Naive B cell (primary cell): ENCODE measurements around the gene PPP2R5E. TPM values are rescaled to one million over a fixed set of nuclear protein-coding genes. Genes with fewer than 3 reads are reported as not detected.

Experiments used
- ATAC-seq, 2 donors: fragments of 150-1000 bp; cut with Tn5 transposase; 2 replicates each; pipeline ENCODE4 v1.10.0; 2021; ENCODE audit warnings: low read depth in 2 of 2, mild to moderate bottlenecking in 2 of 2, moderate library complexity in 2 of 2
- DNase-seq: peaks from one replicate; pipeline ENCODE4 v3.0.0; 2022
- H3K27ac Mint-ChIP-seq, 6 donors: one replicate each; pipeline ENCODE4 v1.8.0; 2020 to 2022; ENCODE audit warnings: mild to moderate bottlenecking in 6 of 6, mixed read lengths in 6 of 6, moderate library complexity in 5 of 6, inconsistent platforms in 2 of 6
- H3K27me3 Mint-ChIP-seq, 3 donors: one replicate each; pipeline ENCODE4 v1.8.0; 2021 to 2022; ENCODE audit warnings: mixed read lengths in 3 of 3, mild to moderate bottlenecking in 1 of 3
- H3K36me3 Mint-ChIP-seq, 2 donors: one replicate each; pipeline ENCODE4 v1.8.0; 2020 to 2022; ENCODE audit warnings: mixed read lengths in 2 of 2, inconsistent platforms in 1 of 2, mild to moderate bottlenecking in 1 of 2
- H3K4me1 Mint-ChIP-seq, 3 donors: one replicate each; pipeline ENCODE4 v1.8.0; 2020 to 2022; ENCODE audit warnings: mixed read lengths in 3 of 3, inconsistent platforms in 1 of 3, mild to moderate bottlenecking in 1 of 3, moderate library complexity in 1 of 3
- H3K4me3 Mint-ChIP-seq, 8 donors: one replicate each; pipeline ENCODE4 v1.8.0; 2020 to 2022; ENCODE audit warnings: mild to moderate bottlenecking in 8 of 8, mixed read lengths in 8 of 8, moderate library complexity in 8 of 8, inconsistent platforms in 2 of 8
- H3K9me3 Mint-ChIP-seq, 7 donors: one replicate each; pipeline ENCODE4 v1.8.0; 2020 to 2022; ENCODE audit warnings: mixed read lengths in 7 of 7, mild to moderate bottlenecking in 5 of 7, inconsistent platforms in 2 of 7, moderate library complexity in 1 of 7
- polyA plus RNA-seq, 6 donors: library from polyadenylated mRNA; unstranded; fragments of 300-500 nt; fragmentation: Illumina TruSeq; gene quantifications; one replicate each; pipeline ENCODE4 v1.2.3, GENCODE V29; 2021; ENCODE audit warnings: low read depth in 6 of 6

PPP2R5E gene
- polyA plus RNA-seq, 6 donors from 2014 or later, result 32.8 to 52.1 (median 38.3) TPM

DNA sequence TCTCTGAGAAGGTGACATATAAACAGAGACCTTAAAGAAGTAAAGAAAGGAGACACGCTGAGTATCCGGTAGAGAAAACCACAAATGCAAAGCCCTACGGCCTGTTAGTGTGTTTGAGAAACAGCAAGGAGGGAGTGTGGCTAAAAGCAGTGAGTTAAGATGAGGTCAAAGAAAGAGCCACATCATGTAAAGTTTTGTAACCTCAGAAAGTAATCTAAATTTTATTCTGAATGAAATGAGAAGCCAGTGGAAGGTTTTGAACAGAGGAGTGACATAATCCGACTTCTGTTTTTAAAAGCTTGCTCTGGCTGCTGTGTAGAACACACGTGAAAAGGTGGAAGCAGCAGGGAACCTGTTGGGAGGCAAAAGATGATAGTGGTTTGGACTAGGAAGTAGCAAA is 32.6 kb downstream of the PPP2R5E start:
- no peaks in the 10 kb centered on the region for H3K27me3 Mint-ChIP-seq
- peak overlapping the region in 2 of 8 donors; percentile 6 to 44 for H3K4me3 Mint-ChIP-seq
- peaks cover 50 to 56% (median 56%) of the 10 kb centered on the region in 3 donors for H3K4me1 Mint-ChIP-seq
- peaks cover 0 to 4% (median 0%) of the 10 kb centered on the region in 7 donors for H3K9me3 Mint-ChIP-seq
- peak overlapping the region in 5 of 6 donors; percentile 49 to 86 (median 67) for H3K27ac Mint-ChIP-seq
- ATAC-seq, result no peak
- no peak for DNase-seq
- H3K36me3 Mint-ChIP-seq, result peaks cover 4 to 8% of the 10 kb centered on the region in 2 donors

DNA sequence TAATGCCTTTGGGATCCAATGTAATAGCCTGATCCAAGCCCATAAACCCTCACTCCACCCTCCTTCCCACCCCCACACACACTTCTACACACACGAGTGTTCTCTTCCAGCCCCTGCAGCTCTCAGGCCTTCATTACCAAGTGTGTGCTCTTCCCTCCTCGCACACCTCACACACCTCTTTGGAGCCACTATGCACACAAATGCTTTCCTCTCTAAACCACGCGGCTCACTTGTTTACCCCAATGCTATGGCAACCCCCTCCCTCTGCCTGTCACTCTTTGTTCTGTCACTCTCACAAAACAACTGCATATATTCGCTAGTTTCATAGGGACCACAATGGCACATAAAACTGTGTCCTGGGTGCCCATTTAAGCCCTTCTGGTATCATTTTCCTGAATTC is 35.1 kb downstream of the PPP2R5E start:
- Mint-ChIP-seq H3K36me3 (peaks cover 4 to 8% of the 10 kb centered on the region in 2 donors), H3K9me3 (peaks cover 0 to 4% (median 0%) of the 10 kb centered on the region in 7 donors), H3K27me3 (no peaks in the 10 kb centered on the region), H3K4me3 (no peak overlapping the region), H3K27ac (peak overlapping the region in 3 of 6 donors; percentile 48 to 78 (median 50)), H3K4me1 (peaks cover 36 to 53% (median 40%) of the 10 kb centered on the region in 3 donors)
- ATAC-seq (no peak), DNase-seq (no peak)

DNA sequence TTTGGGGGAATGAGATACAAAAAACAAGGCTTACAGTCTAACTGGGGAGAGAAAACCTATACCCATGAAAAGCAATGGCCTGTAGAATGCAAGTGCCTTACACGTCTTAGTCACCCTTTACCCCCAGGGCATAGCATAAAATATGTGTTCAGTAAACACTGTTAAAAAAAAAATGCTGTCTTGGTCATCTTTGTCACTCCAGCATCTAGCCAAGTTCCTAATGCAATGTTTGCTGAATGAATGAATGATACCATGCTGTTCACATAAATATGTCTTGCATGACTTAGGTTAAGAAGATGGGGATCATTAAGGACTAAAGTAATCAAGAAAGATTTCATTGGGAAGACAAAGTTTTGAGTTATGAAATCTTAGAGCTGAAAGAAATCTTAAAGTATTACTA is 38.5 kb downstream of the PPP2R5E start:
- ATAC-seq (no peak), DNase-seq (no peak)
- Mint-ChIP-seq H3K4me3 (no peak overlapping the region), H3K36me3 (peaks cover 0 to 8% of the 10 kb centered on the region in 2 donors), H3K27me3 (no peaks in the 10 kb centered on the region), H3K9me3 (peaks cover 0 to 4% (median 0%) of the 10 kb centered on the region in 7 donors), H3K27ac (no peak overlapping the region), H3K4me1 (peaks cover 21 to 38% (median 22%) of the 10 kb centered on the region in 3 donors)

DNA sequence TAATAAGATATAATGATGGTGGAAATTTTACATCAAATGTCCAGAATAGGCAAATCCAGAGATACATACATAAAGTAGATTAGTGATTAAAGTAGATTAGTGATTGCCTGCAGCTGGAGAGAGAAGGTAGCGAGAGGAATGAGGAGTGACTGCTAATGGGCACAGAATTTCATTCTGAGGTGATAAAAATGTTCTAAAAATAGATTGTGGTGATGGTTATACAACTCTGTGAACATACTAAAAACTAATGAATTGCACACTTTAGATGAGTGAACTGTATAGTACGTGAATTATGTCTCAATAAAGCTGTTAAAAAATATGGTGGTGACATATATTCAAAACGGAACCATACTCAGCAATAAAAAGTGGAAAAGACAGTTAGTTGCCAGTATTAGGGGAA is 41.7 kb downstream of the PPP2R5E start:
- Mint-ChIP-seq H3K9me3 (no peaks in the 10 kb centered on the region), H3K4me1 (peaks cover 20 to 41% (median 31%) of the 10 kb centered on the region in 3 donors), H3K27me3 (no peaks in the 10 kb centered on the region), H3K27ac (peak overlapping the region in 3 of 6 donors; percentile 46 to 76 (median 61)), H3K4me3 (no peak overlapping the region), H3K36me3 (no peaks in the 10 kb centered on the region)
- ATAC-seq (no peak), DNase-seq (no peak)

DNA sequence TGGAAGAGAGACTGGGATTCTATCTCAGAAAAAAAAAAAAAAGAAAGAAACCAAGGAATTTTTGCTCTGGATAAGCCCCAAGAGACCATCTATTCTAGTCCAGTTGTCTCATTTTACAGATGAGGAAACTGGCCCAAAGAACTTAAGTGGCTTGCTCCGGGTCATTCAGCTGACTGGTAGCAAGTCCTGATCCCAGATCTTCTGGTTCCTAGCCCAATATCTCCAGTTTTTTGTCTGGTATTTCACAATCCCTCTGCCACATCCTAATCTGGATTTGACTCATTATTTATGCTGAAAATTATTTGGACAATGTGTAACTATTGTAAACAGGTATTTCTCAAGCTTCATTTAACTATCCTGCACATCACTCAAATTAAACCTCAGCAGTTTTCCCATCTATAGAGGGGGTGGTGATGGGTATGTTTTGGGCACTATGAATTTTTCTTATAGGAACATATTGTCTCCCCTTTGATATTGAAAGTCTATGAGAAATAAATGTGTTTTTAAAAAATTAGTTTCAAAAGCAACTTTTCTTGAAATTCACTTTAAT is 43.4 kb downstream of the PPP2R5E start:
- H3K4me1 Mint-ChIP-seq, result peaks cover 13 to 33% (median 31%) of the 10 kb centered on the region in 3 donors
- no peaks in the 10 kb centered on the region for H3K9me3 Mint-ChIP-seq
- no peaks in the 10 kb centered on the region for H3K27me3 Mint-ChIP-seq
- DNase-seq, result no peak
- ATAC-seq, result no peak
- H3K27ac Mint-ChIP-seq, result peak overlapping the region in 2 of 6 donors; percentile 14 to 43
- H3K4me3 Mint-ChIP-seq, result no peak overlapping the region
- H3K36me3 Mint-ChIP-seq, result no peaks in the 10 kb centered on the region

DNA sequence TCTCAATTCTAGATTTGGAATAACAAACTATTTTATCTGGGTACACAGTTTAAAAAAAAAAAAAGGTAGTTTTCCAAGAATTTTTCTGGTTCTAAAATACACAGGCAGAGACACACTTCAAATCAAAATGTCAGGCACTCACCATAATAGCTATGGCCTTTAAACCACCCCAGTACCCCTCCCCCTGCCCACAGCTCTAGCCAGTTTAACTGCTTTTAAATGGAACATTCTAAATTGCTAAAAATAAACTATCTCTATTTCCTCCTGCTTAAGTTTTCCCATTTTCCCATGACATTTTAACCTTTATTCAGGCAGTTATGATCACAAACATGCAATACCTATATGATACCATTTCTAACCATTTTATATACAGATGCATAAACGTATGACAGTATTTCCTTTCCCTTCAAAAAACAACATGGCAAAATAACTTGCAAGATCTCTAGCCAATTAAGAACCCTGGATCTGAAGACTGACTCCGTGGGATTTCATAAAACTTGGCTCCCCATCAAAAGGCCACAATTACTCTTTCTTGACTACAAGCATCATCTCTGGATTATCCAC is 46.3 kb downstream of the PPP2R5E start:
- ATAC-seq, result no peak
- Mint-ChIP-seq H3K4me3 (no peak overlapping the region), H3K27me3 (no peaks in the 10 kb centered on the region), H3K27ac (peak overlapping the region in 2 of 6 donors; percentile 44 to 90), H3K4me1 (peaks cover 17 to 33% (median 31%) of the 10 kb centered on the region in 3 donors), H3K36me3 (no peaks in the 10 kb centered on the region), H3K9me3 (no peaks in the 10 kb centered on the region)
- no peak for DNase-seq

DNA sequence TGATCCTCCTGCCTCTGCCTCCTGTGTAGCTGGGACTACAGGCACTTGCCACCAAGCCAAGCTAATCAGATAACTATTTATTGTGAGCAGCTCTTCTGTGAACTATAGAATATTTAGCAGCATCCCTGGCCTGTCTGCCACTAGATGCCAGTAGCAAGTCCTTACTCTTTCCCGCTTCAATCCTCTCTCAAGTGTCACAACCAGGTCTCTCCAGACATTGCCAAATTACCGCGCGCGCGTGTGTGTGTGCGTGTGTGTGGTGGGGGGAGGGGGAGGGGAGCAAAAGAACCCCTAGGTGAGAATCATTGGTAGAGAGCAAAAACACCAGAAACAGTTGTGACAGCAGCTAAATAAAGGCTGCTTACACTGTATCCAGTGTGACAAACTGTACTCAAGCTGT is 49.9 kb downstream of the PPP2R5E start:
- H3K27me3 Mint-ChIP-seq, result no peaks in the 10 kb centered on the region
- peaks cover 26 to 37% (median 35%) of the 10 kb centered on the region in 3 donors for H3K4me1 Mint-ChIP-seq
- peak overlapping the region in 2 of 6 donors; percentile 11 to 14 for H3K27ac Mint-ChIP-seq
- no peak for DNase-seq
- H3K36me3 Mint-ChIP-seq, result no peaks in the 10 kb centered on the region
- peak overlapping the region in 1 of 8 donors; percentile 16 for H3K4me3 Mint-ChIP-seq
- no peak for ATAC-seq
- H3K9me3 Mint-ChIP-seq, result no peaks in the 10 kb centered on the region

DNA sequence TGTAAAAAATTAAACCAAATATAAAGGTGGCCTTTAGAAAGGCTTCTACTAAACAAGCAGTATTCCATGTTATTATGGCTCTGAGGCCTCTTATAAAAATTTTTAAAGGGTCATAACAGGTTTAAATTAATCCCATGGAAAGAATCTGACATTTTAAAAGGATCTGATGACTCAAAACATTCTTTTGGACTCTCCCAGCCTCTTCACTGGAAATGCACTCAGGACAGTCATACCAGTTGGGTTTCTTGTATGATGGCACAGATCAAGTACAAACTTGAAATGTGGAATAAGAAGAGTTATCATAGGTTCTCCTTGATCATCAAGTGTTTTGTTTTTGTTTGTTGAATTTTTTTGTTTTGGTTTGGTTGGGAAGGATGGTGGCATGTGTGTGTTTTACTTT is 50.8 kb downstream of the PPP2R5E start:
- Mint-ChIP-seq H3K4me3 (peak overlapping the region in 1 of 8 donors; percentile 38), H3K27ac (peak overlapping the region in 4 of 6 donors; percentile 15 to 88 (median 46)), H3K36me3 (no peaks in the 10 kb centered on the region), H3K9me3 (no peaks in the 10 kb centered on the region), H3K27me3 (no peaks in the 10 kb centered on the region), H3K4me1 (peaks cover 34 to 44% (median 39%) of the 10 kb centered on the region in 3 donors)
- no peak for ATAC-seq
- DNase-seq, result no peak

DNA sequence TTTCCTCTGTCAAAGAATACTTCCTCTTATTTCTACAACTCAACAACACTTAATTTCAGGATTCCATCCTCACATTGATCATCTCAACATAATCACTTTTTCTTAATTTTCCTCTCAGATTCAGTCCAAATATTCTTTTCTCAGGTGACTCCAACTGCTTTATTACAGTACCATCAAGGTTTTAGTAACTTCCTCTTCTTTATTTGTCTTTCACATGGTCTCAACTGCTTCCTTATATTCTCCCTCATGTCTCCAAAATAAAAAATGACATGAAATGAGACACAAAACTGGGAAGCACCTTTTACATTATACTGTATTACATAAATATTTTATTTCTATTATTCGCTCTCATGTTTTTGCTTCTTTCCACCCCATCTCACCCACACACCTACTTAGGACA is 55.5 kb downstream of the PPP2R5E start:
- H3K27ac Mint-ChIP-seq, result peak overlapping the region in 4 of 6 donors; percentile 17 to 90 (median 43)
- H3K9me3 Mint-ChIP-seq, result no peaks in the 10 kb centered on the region
- no peak overlapping the region for H3K4me3 Mint-ChIP-seq
- peaks cover 45 to 64% (median 61%) of the 10 kb centered on the region in 3 donors for H3K4me1 Mint-ChIP-seq
- DNase-seq, result no peak
- no peaks in the 10 kb centered on the region for H3K27me3 Mint-ChIP-seq
- no peaks in the 10 kb centered on the region for H3K36me3 Mint-ChIP-seq
- ATAC-seq, result no peak

DNA sequence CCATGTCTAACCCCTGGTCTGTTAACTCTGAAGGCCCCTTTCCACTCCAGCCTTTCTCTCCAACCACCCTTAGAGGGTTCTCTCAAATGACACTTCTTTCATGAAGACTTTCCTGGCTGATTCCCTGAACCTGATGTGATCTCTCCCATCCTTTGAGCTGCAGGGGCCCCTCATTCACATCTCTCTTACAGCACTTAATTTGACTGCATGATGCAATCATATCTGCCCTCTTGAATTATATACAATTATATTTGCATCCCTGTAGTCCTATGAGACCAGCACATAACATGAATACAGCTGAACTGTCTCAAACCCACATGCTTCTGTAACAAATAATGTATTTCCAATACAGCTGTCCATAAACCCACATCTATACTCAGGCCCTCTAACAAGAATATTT is 56.4 kb downstream of the PPP2R5E start:
- Mint-ChIP-seq H3K27ac (peak overlapping the region in 5 of 6 donors; percentile 12 to 80 (median 51)), H3K27me3 (no peaks in the 10 kb centered on the region), H3K4me1 (peaks cover 41 to 56% (median 54%) of the 10 kb centered on the region in 3 donors), H3K4me3 (peak overlapping the region in 1 of 8 donors; percentile 43), H3K9me3 (no peaks in the 10 kb centered on the region), H3K36me3 (no peaks in the 10 kb centered on the region)
- DNase-seq (no peak), ATAC-seq (no peak)

DNA sequence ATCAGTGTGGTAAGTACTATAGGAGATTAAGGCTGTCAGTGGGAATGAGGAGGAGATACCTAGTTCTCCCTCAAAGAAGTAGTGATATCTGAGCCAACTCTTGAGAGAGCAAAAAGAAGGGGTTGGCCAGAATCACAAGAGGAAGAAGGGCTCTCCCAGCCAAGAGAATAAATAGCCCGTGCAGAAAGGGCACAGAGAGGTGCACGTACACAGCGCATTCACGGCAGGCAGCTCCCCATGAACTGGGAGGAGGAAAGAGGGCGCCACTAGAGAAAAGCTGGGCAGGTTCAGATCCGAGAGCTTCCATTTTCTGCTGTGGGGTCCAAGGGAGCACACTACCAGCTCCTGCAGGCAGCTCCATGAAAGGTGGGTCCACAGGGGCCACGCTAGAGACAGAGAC is 59.9 kb downstream of the PPP2R5E start:
- DNase-seq, result no peak
- no peak for ATAC-seq
- H3K36me3 Mint-ChIP-seq, result no peaks in the 10 kb centered on the region
- H3K4me1 Mint-ChIP-seq, result peaks cover 40 to 64% (median 48%) of the 10 kb centered on the region in 3 donors
- no peak overlapping the region for H3K4me3 Mint-ChIP-seq
- H3K27ac Mint-ChIP-seq, result peak overlapping the region; percentile 6 to 94 (median 78)
- H3K9me3 Mint-ChIP-seq, result no peaks in the 10 kb centered on the region
- no peaks in the 10 kb centered on the region for H3K27me3 Mint-ChIP-seq

DNA sequence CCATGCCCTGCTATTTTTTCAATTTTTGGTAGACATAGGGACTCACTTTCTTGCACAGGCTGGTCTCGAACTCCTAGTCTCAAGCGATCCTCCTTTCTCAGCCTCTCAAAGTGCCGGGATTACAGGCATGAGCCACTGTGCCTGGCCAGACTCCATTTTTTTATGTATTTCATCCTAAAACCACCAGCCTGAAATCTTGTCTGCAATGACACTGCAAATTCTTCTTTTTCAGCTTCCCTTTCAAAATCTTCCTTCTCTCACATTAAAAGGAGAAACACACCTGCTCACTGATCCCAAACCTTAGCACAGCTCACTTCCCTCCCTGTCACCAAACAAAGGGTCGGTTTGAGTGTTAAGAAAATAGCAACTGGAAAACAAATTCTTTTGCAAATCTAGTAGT is 62.6 kb downstream of the PPP2R5E start:
- no peaks in the 10 kb centered on the region for H3K9me3 Mint-ChIP-seq
- ATAC-seq, result no peak
- H3K4me1 Mint-ChIP-seq, result peaks cover 27 to 47% (median 38%) of the 10 kb centered on the region in 3 donors
- H3K36me3 Mint-ChIP-seq, result no peaks in the 10 kb centered on the region
- no peak for DNase-seq
- H3K27me3 Mint-ChIP-seq, result no peaks in the 10 kb centered on the region
- peak overlapping the region in 1 of 8 donors; percentile 66 for H3K4me3 Mint-ChIP-seq
- H3K27ac Mint-ChIP-seq, result peak overlapping the region in 3 of 6 donors; percentile 24 to 92 (median 69)

DNA sequence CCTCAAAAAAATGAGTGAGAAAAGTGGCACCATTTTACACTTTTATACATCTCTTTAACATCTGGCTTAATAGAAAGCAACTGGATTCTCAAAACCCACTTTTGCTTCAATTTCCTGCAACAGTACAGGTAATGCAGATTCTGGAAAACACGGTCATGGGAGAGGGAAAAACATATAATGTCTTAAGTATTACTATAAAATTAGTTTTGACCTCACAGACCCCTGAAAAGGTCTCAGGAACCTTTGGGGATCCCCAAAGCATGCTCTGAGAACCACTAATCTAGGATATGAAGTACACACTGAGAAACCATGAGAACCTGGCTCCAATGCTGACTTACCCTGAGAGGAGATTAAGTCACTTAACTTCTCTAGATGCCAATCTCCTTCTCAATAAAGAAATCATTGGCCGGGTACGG is 64.7 kb downstream of the PPP2R5E start:
- ATAC-seq (peak in 1 of 2 donors; percentile 7), DNase-seq (no peak)
- H3K27me3 Mint-ChIP-seq, result no peaks in the 10 kb centered on the region
- H3K4me3 Mint-ChIP-seq, result no peak overlapping the region
- peaks cover 20 to 35% (median 32%) of the 10 kb centered on the region in 3 donors for H3K4me1 Mint-ChIP-seq
- H3K27ac Mint-ChIP-seq, result peak overlapping the region in 3 of 6 donors; percentile 79 to 89 (median 82)
- H3K9me3 Mint-ChIP-seq, result no peaks in the 10 kb centered on the region
- no peaks in the 10 kb centered on the region for H3K36me3 Mint-ChIP-seq

DNA sequence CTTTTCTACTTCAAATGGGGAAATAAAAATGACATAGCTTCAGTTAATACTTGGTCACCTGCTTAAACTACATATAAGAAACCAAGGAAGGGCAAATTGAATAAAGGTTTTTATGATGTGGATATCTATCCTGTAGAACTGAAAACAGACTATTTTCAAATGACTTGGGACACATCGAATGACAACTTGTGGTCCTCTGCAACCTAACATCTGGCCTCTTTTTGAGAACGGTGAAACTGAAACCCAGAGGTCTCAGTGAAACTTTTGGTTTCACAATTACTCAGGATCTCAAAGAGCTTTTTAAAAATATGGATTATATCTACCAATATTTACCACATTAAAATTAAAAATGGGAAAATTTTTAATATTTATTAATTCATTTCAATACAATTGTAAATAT is 65.2 kb downstream of the PPP2R5E start:
- peaks cover 16 to 30% (median 29%) of the 10 kb centered on the region in 3 donors for H3K4me1 Mint-ChIP-seq
- H3K27me3 Mint-ChIP-seq, result no peaks in the 10 kb centered on the region
- ATAC-seq, result peak; percentile 89 to 90
- H3K36me3 Mint-ChIP-seq, result no peaks in the 10 kb centered on the region
- H3K27ac Mint-ChIP-seq, result peak overlapping the region in 5 of 6 donors; percentile 17 to 79 (median 43)
- H3K9me3 Mint-ChIP-seq, result no peaks in the 10 kb centered on the region
- peak; percentile 24 for DNase-seq
- peak overlapping the region in 6 of 8 donors; percentile 2 to 71 (median 36) for H3K4me3 Mint-ChIP-seq
